SK-N-SH (cell line): ENCODE measurements around the gene MATN1. TPM values are rescaled to one million over a fixed set of nuclear protein-coding genes. Genes with fewer than 3 reads are reported as not detected.

Source experiments
- CHD2 ChIP-seq: fragments of 150-350 bp; IDR thresholded peaks from 2 replicates; pipeline ENCODE4 v1.6.1; 2018; ENCODE audit warnings: low read length; ENCODE audit not compliant: partially characterized antibody
- CTCF ChIP-seq: fragments of 200-600 bp; sonication (generic); IDR thresholded peaks from 2 replicates; pipeline ENCODE4 v1.6.1; 2017; ENCODE audit warnings: antibody characterized with exemption, mild to moderate bottlenecking, moderate library complexity
- FOXM1 ChIP-seq: IDR thresholded peaks from 2 replicates; pipeline ENCODE4 v1.4.0; 2012; ENCODE audit warnings: low read depth, mild to moderate bottlenecking
- JUND ChIP-seq: IDR thresholded peaks from 2 replicates; pipeline ENCODE4 v1.4.0; 2012
- MAX ChIP-seq: IDR thresholded peaks from 2 replicates; pipeline ENCODE4 v1.4.0; 2012; ENCODE audit warnings: low read depth
- NRF1 ChIP-seq: IDR thresholded peaks from 2 replicates; pipeline ENCODE4 v1.6.1; 2012; ENCODE audit warnings: low read depth, mild to moderate bottlenecking, low read length
- REST ChIP-seq: IDR thresholded peaks from 2 replicates; pipeline ENCODE4 v1.6.1; 2012; ENCODE audit warnings: mild to moderate bottlenecking, low read depth, low read length, moderate library complexity
- RXRA ChIP-seq: IDR thresholded peaks from 2 replicates; pipeline ENCODE4 v1.4.0; 2012; ENCODE audit warnings: low read depth, mild to moderate bottlenecking, borderline replicate concordance
- SMC3 ChIP-seq: IDR thresholded peaks from 2 replicates; pipeline ENCODE4 v1.6.1; 2012; ENCODE audit warnings: low read depth, low read length, improper control_type of control experiment
- TEAD4 ChIP-seq: IDR thresholded peaks from 2 replicates; pipeline ENCODE4 v1.4.0; 2012; ENCODE audit warnings: mild to moderate bottlenecking, borderline replicate concordance; ENCODE audit not compliant: insufficient read depth
- USF1 ChIP-seq: IDR thresholded peaks from 2 replicates; pipeline ENCODE4 v1.4.0; 2012; ENCODE audit warnings: low read depth, borderline replicate concordance
- ZBTB33 ChIP-seq: IDR thresholded peaks from 2 replicates; pipeline ENCODE4 v1.4.0; 2012; ENCODE audit warnings: low read depth, borderline replicate concordance
- polyA plus RNA-seq, 3 experiments: library from polyadenylated mRNA; depleted of rRNA; stranded (reverse); fragments of >200 nt; gene quantifications; 2 replicates each; pipeline ENCODE4 v1.2.3, GENCODE V29; 2012

MATN1 gene
- polyA plus RNA-seq, 1 of the 3 experiments (the other 2 are of a cell fraction), result 0.23 TPM

- TF ChIP-seq REST, result no peak
- TF ChIP-seq USF1, result no peak
- TF ChIP-seq JUND, result no peak
- no peak for TF ChIP-seq FOXM1
- no peak for TF ChIP-seq RXRA
- no peak for TF ChIP-seq SMC3
- no peak for TF ChIP-seq CTCF
- TF ChIP-seq CHD2, result no peak
- no peak for TF ChIP-seq ZBTB33
- TF ChIP-seq MAX, result no peak
- TF ChIP-seq TEAD4, result no peak
- no peak for TF ChIP-seq NRF1
These were observed 59.2 kb downstream of the MATN1 start (continued) for GRCh38 chr1:30664103-30664755.
